GM12878 (cell line): ENCODE results near the gene RAET1E. TPM values are rescaled to one million over a fixed set of nuclear protein-coding genes. Genes with fewer than 3 reads are reported as not detected.

ENCODE experiments used
- ATAC-seq: fragments of 200-7000 bp; cut with Tn5 transposase; 3 replicates; pipeline ENCODE4 v1.9.1; 2020; ENCODE audit warnings: mild to moderate bottlenecking, moderate library complexity
- BruUV-seq: library from RNA; stranded (reverse); fragments of 400-500 nt; replicated peaks from 2 replicates; lab custom pipeline; 2021; lab: Mats Ljungman, UMichigan
- CTCF ChIA-PET: fragments of 300-600 bp; sonication (Branson Sonifier 250); formaldehyde crosslinking; extraction: SDS; loops from one replicate; lab custom pipeline; 2021; ENCODE audit warnings: inconsistent platforms; lab: Yijun Ruan, JAX
- POLR2A ChIA-PET: fragments of 350-600 bp; formaldehyde crosslinking; extraction: SDS; loops from one replicate; lab custom pipeline; 2021; ENCODE audit warnings: inconsistent platforms; lab: Charles Lee
- RAD21 ChIA-PET: fragments of 300-600 bp; sonication (Branson Sonifier 250); formaldehyde crosslinking; loops from one replicate; lab custom pipeline; 2023; ENCODE audit warnings: antibody characterized with exemption; ENCODE audit not compliant: unreplicated experiment; lab: Charles Lee
- SMC1A ChIA-PET: fragments of 300-600 bp; sonication (Branson Sonifier 250); formaldehyde crosslinking; loops from one replicate; lab custom pipeline; 2023; ENCODE audit not compliant: unreplicated experiment, uncharacterized antibody; lab: Charles Lee
- DNase-seq: peaks from one replicate; pipeline ENCODE4 v3.0.0-alpha.2; 2011; ENCODE audit warnings: low read depth, low spot score
- FAIRE-seq: peaks from 3 replicates; lab custom pipeline; 2011; peaks lifted over from hg19 to GRCh38; lab: Jason Lieb, UNC
- H2AFZ ChIP-seq: 2 replicates; pipeline ENCODE4 v1.6.0; 2011; ENCODE audit warnings: low read depth, low read length, control low read depth; ENCODE audit not compliant: control insufficient read depth
- H3K27ac ChIP-seq: 2 replicates; pipeline ENCODE4 v1.5.1; 2011; ENCODE audit warnings: control low read depth; ENCODE audit not compliant: control insufficient read depth, insufficient read depth
- H3K27me3 ChIP-seq, 2 experiments: replicated peaks in 1 of 2; 2 replicates each; pipeline versions ENCODE4 v1.6.0 to v1.6.1; 2011; ENCODE audit warnings: low read length in 1 of 2; ENCODE audit not compliant: control insufficient read depth in 2 of 2, insufficient read depth in 2 of 2
- H3K36me3 ChIP-seq, 2 experiments: 2 replicates each; pipeline ENCODE4 v1.5.1; 2011; ENCODE audit warnings: low read length in 1 of 2; ENCODE audit not compliant: control insufficient read depth in 2 of 2, insufficient read depth in 2 of 2
- H3K4me1 ChIP-seq: 2 replicates; pipeline ENCODE4 v1.6.1; 2011; ENCODE audit warnings: mild to moderate bottlenecking, low read length, moderate library complexity, mixed read lengths; ENCODE audit not compliant: control insufficient read depth, insufficient read depth
- H3K4me2 ChIP-seq: 2 replicates; pipeline ENCODE4 v1.6.0; 2011; ENCODE audit warnings: control low read depth; ENCODE audit not compliant: control insufficient read depth, insufficient read depth
- H3K4me3 ChIP-seq: fragments of 200-600 bp; sonication (generic); 2 replicates; pipeline ENCODE4 v1.5.1; 2016
- H3K79me2 ChIP-seq: 2 replicates; pipeline ENCODE4 v1.6.0; 2011; ENCODE audit warnings: low read length; ENCODE audit not compliant: control insufficient read depth, insufficient read depth
- H3K9ac ChIP-seq: 2 replicates; pipeline ENCODE4 v1.8.0; 2011; ENCODE audit warnings: low read length, control low read depth, mixed read lengths; ENCODE audit not compliant: control insufficient read depth, insufficient read depth
- H3K9me3 ChIP-seq: replicated peaks from 3 replicates; pipeline ENCODE4 v1.5.1; 2011; ENCODE audit warnings: mild to moderate bottlenecking, low read length; ENCODE audit not compliant: control insufficient read depth, insufficient read depth
- H4K20me1 ChIP-seq: 2 replicates; pipeline ENCODE4 v1.6.0; 2011; ENCODE audit not compliant: control insufficient read depth, insufficient read depth
- BCLAF1 ChIP-seq: fragments of 450-650 bp; IDR thresholded peaks from 2 replicates; pipeline ENCODE4 v1.6.1; 2017; ENCODE audit warnings: antibody characterized with exemption, mild to moderate bottlenecking, moderate library complexity
- BMI1 ChIP-seq: fragments of 450-650 bp; IDR thresholded peaks from 2 replicates; pipeline ENCODE4 v1.6.1; 2016; ENCODE audit warnings: mild to moderate bottlenecking, moderate library complexity, borderline replicate concordance
- CBFB ChIP-seq: IDR thresholded peaks from 2 replicates; pipeline ENCODE4 v1.6.1; 2016; ENCODE audit warnings: antibody characterized with exemption, low read depth
- E2F4 ChIP-seq: IDR thresholded peaks from 2 replicates; pipeline ENCODE4 v1.6.1; 2012; ENCODE audit warnings: low read depth, low read length, improper control_type of control experiment
- NFXL1 ChIP-seq: fragments of 450-650 bp; IDR thresholded peaks from 2 replicates; pipeline ENCODE4 v1.6.1; 2017; ENCODE audit warnings: antibody characterized with exemption, mild to moderate bottlenecking, borderline replicate concordance
- PBX3 ChIP-seq: IDR thresholded peaks from 2 replicates; pipeline ENCODE4 v1.6.1; 2011; ENCODE audit warnings: mild to moderate bottlenecking, low read depth, low read length, moderate library complexity; ENCODE audit not compliant: insufficient replicate concordance
- PKNOX1 ChIP-seq: fragments of 450-650 bp; IDR thresholded peaks from 2 replicates; pipeline ENCODE4 v1.6.1; 2016; ENCODE audit warnings: mild to moderate bottlenecking
- POLR2AphosphoS5 ChIP-seq: IDR thresholded peaks from 2 replicates; pipeline ENCODE4 v1.6.1; 2011; ENCODE audit warnings: mild to moderate bottlenecking, low read length, inconsistent platforms
- RAD51 ChIP-seq: fragments of 450-650 bp; IDR thresholded peaks from 2 replicates; pipeline ENCODE4 v1.6.1; 2016; ENCODE audit warnings: moderate library complexity, mild to moderate bottlenecking, inconsistent platforms
- SRF ChIP-seq, 2 experiments: IDR thresholded peaks; 2 replicates each; pipeline ENCODE4 v1.6.1; 2011; ENCODE audit warnings: low read depth in 2 of 2, low read length in 2 of 2, mild to moderate bottlenecking in 1 of 2, moderate library complexity in 1 of 2
- TARDBP ChIP-seq: IDR thresholded peaks from 2 replicates; pipeline ENCODE4 v1.6.1; 2016; ENCODE audit warnings: borderline replicate concordance
- WGBS: methylation state at CpG from one replicate; pipeline ENCODE4 v1.1.6; 2016; ENCODE audit warnings: low lambda C conversion rate; ENCODE audit not compliant: insufficient replicate concordance, insufficient coverage; ENCODE audit errors: missing lambda C conversion rate; 5-methylcytosine and 5-hydroxymethylcytosine counted together
- in situ Hi-C: fragments of 300-500 bp; cut with MboI; formaldehyde crosslinking; loops from 9 replicates; pipeline ENCODE4 v1.14.3; 2018; ENCODE audit warnings: mixed read lengths
- intact Hi-C: fragments of 100-400 bp; cut with micrococcal nuclease; formaldehyde crosslinking; loops from one replicate; pipeline ENCODE4 v1.14.2; 2022; ENCODE audit not compliant: unreplicated experiment
- polyA plus RNA-seq, 11 experiments: library from polyadenylated mRNA; depleted of rRNA in 4 of 11; unstranded in 6 of 11; stranded (reverse) in 5 of 11; fragments of >200 nt; fragmentation: Nextera tagmentation in 4 of 11; fragmentation: Illumina TruSeq in 1 of 11; extraction: Ambion mirVana in 4 of 11; extraction: Trizol in 1 of 11; gene quantifications; 1 replicate in 1 of 11; 2 replicates in 10 of 11; pipeline versions ENCODE4 v1.2.1 to v1.2.3, GENCODE V29; 2011 to 2016; ENCODE audit warnings: inconsistent platforms in 2 of 11, missing spikeins in 2 of 11, low read depth in 1 of 11
- total RNA-seq, 4 experiments: library from RNA; depleted of rRNA in 3 of 4; stranded (reverse); fragments of >200 nt in 3 of 4; fragmentation: Illumina TruSeq in 1 of 4; extraction: Trizol in 1 of 4; gene quantifications; 2 replicates each; pipeline versions ENCODE4 v1.2.1 to v1.2.3, GENCODE V29; 2013 to 2021

RAET1E gene
- total and polyA plus RNA-seq, 10 of the 15 experiments (the other 5 are each of a cell fraction or from before 2014, with no cell fraction given), result not detected

- TF ChIP-seq E2F4 (no peak), SRF (IDR thresholded peaks at IDR 0.05; ENCODE audit: low read depth in 2 of 2, low read length in 2 of 2) (no peak), BMI1 (no peak), CBFB (no peak), PKNOX1 (no peak), TARDBP (no peak)
- TF ChIP-seq, all 136 proteins: peak for 0
Observed at GRCh38 chr6:149898966-149899365, 1.1 kb upstream of the RAET1E start (continued).

GRCh38 chr6:149897015-149897697, 757 bp downstream of the RAET1E start:
- ChIA-PET POLR2A (no interaction called here), RAD21 (no interaction called here), SMC1A (no interaction called here), CTCF (interaction anchor here (0.7 kb wide), 1 partner anchor 58 kb away, joined by 3 read pairs; no protein-coding TSS in a partner anchor)
- Histone ChIP-seq H4K20me1 (no peaks in the 10 kb centered on the region), H3K9ac (no peak overlapping the region), H3K4me2 (no peak overlapping the region), H3K27me3 (peaks cover 0 to 5% of the 10 kb centered on the region in 2 experiments; a peak in 2 of 4 replicates), H3K4me1 (no peaks in the 10 kb centered on the region), H2AFZ (no peak overlapping the region), H3K36me3 (no peaks in the 10 kb centered on the region), H3K27ac (no peak overlapping the region), H3K4me3 (no peak overlapping the region), H3K9me3 (no peaks in the 10 kb centered on the region), H3K79me2 (no peaks in the 10 kb centered on the region)
- ATAC-seq, result no peak
- DNase-seq, result no peak
- BruUV-seq, result no TSS peak
- FAIRE-seq, result no peak
- 17% methylated on average over 13 of the region's 13 CpGs for WGBS
- intact Hi-C loops (no loop called here), in situ Hi-C loops (no loop called here)
- TF ChIP-seq BCLAF1 (no peak), RAD51 (no peak), PBX3 (no peak), NFXL1 (no peak), POLR2AphosphoS5 (no peak)
